Measurements from ENCODE around the gene CHAT.

GRCh38 chr10:49644035-49644646, 30.3 kb downstream of the CHAT start:
- TF ChIP-seq CTCF (IDR thresholded peaks at IDR 0.05) (no peak), POLR2AphosphoS5 (IDR thresholded peaks at IDR 0.05; ENCODE audit: low read depth, low read length) (no peak)

Measured in Panc1 (cell line).